Smooth muscle cell of bladder (primary cell): ENCODE data around the gene RBM43. TPM values are rescaled to one million over a fixed set of nuclear protein-coding genes. Genes with fewer than 3 reads are reported as not detected.

Experiments used
- total RNA-seq: library from RNA; depleted of rRNA; stranded (reverse); fragments of >200 nt; gene quantifications from 2 replicates; pipeline ENCODE4 v1.2.3, GENCODE V29; 2014

The RBM43 gene
- 6.1 and 8.8 TPM in 2 replicates for total RNA-seq

DNA sequence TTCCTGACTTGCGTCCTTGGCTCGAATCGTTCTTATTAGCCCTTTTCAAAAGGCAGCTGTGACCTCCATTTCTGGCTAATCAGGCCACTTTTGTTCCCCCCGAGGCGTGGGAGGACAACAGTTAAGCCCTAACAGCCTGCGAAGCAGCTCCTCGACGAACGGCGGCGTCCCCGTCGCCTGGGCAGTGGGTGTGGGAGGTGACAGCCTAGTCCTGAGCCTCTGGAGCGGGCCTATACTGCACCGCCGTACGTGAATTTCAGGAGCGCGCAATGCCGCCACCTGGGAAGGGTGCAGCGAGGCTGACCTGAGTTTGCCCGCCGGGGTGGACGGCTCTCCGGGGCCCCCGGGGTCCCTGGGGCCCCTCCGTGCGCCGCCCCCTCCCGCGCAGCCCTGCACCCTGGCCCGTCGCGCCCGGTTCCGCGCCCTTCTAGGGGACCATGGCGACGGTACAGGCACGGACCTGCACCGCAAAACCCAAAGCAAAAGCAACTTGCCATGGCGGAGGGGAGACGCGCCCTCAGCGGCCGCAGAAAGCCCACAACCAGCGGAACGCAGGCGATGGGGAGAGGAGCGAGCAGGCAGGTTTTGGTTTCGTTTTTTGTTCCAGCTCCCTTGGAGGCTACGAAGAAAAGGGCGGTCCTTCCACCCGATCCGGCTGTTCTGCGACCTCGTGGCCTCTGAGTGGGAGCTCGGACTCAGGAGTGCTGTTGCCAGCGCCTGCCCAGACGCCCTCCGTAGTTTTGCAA is at the start of gene RBM43:
Gene RBM43 (minus strand): TSS at position 633 of the 746 bp plus-strand sequence. CDS start 136 bp downstream, at position 497.

Other genes starting within 250 kb of the RBM43 start
- gene NMI, start 27.8 kb upstream of the RBM43 start, total RNA-seq: 13.9 and 19.1 TPM in 2 replicates
- 104 and 350 TPM in 2 replicates for gene TNFAIP6, start 95.7 kb upstream of the RBM43 start, total RNA-seq
- 19.9 and 23.8 TPM in 2 replicates for gene RIF1, start 148.0 kb upstream of the RBM43 start, total RNA-seq